Stimulated activated CD4-positive, alpha-beta T cell treated with anti-CD3 and anti-CD28 coated beads, Interleukin-2, amount 100 ng/mL, for 48 hours (primary cell): ENCODE data around the gene ADISSP.
A peak's percentile ranks its signal among the peaks of the same experiment; 100 is the strongest.

Source experiments
- DNase-seq, 2 donors: peaks; one replicate each; pipeline ENCODE4 v3.0.0-alpha.2; 2020

ADISSP gene

DNA sequence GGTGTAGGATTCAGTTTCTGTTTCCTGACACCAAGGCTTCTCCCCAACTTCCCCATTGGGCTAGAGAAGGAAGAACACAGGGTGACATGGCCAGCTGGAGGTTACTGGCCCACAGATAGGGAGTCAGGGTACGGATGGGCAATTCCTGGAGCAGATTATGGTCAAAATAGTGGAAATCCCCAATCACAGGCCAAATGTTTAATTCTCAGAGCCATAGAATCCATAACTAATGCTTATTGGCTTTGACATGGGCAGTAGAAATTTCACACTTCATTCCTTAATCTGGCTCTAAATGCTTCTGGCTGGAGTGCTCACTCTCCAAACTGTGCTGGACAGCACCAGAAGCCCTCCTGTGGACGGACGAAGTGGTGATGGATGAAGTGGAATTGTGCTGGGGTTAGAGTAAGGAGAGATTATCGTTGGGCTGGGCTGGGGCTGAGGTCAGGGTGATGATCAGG, 56.0 kb downstream of the ADISSP start:
- no peak for DNase-seq

DNA sequence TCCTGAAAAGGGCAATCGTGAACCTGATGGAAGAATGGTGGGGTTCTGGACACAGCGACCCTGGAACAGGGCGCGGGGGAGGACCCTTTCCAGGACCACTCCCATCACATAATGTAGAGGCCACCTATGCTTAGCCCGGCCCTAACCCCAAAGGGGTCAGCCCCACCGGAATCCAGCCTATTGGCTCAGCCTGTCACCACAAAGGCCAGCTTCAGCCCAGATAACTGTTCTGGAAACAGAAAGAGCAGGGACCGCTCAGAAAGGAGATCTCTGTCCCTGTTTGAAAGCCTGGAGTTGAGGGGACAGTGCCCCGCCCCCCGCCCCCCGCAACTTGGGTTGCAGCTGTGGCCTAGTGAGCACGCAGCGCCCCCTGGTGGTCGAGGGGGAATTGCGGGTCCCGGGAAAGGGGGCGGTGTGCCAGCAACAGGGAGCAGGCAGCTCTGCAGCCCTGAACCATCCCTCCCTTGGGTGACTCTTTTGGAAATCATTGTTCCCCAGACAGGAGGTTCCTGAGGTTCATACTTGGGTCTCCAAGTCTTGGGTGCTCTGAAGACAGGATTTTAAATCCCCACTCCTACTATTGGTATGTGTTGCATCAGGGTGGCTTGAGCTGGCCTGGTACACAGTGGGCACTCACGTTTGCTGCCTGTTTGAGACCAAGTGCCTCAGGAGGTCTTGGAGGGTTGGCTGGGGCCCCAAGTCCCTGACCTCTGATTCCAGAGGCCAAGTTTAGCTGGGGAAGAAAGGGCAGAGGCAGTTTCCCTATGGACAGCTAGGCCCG, 56.7 kb downstream of the ADISSP start:
- peak; percentile 86 for DNase-seq

DNA sequence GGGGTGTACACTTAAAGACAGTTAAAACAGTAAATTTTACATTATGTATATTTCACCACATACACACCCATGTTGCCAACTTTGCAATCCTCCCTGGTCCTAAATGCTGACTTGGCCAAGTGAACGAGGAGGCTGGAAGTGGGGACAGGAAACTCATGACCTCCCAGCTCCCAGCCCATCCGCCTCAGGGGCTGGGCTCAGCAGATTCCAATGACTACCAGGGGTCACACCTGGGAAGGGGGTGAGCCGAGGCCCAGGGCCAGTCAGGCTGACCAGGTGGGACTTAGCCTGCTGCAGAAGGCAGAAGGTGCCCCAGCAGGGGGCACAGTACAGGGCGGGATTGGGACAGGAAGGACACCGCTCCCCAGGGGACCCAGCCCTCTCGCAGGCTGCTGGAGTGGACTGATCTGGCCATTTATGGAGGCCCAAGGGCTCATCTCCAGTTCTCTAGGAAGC, 57.5 kb downstream of the ADISSP start:
- no peak for DNase-seq

DNA sequence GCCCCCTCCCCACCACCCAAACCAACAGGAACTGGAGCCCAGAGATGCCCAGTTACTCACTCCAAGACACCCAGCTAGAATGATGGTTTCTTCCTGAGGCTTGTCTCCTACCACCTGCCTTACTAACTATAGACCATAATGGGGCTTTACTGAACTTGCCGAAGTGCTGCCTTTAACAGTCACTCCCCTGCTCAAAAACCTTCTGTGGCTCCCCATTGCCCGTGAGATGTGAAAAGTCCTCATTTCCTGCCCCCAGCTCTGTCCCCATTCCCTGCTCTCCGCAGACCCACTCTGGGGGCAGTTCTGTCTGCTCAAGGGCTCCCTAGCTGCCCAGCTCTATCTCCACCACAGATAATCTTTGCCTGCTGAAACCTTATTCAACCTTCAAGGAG, 60.0 kb downstream of the ADISSP start:
- DNase-seq: no peak

DNA sequence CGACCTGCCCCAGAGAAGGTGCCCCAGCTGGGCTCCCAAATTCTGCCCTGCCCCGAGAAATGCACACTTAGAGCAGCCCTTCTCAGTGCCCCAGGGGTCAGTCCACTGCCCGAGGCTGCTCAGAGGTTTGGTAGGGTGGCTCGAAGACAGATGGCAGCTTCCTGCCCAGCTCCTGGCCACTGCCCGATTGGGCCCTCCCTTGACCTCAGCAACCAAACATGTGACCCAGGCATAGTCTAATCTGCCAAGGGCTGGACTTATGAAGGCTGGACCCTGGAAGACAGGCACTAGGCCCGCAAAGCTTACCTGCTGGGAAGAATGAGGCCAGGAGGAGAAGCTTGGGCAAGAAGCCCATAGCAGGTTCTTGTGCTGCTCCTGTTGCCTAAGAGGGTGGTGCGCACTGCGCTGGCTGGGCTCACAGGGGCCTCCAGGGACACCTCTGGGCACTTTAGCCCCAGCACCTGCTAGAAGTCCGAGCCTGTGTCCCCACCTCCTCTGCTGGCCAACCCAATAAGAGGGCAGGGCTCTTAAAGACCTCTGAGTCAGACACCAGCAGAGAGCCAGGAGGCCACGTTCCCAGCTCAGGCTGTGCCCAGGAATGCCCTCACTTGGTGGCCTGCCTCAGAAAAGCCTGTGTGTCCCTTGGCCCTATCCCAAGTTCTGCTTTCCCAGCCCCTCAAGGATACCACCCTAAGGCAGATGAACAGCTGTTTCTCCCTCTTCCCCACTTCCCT, 60.6 kb downstream of the ADISSP start:
- DNase-seq: no peak

DNA sequence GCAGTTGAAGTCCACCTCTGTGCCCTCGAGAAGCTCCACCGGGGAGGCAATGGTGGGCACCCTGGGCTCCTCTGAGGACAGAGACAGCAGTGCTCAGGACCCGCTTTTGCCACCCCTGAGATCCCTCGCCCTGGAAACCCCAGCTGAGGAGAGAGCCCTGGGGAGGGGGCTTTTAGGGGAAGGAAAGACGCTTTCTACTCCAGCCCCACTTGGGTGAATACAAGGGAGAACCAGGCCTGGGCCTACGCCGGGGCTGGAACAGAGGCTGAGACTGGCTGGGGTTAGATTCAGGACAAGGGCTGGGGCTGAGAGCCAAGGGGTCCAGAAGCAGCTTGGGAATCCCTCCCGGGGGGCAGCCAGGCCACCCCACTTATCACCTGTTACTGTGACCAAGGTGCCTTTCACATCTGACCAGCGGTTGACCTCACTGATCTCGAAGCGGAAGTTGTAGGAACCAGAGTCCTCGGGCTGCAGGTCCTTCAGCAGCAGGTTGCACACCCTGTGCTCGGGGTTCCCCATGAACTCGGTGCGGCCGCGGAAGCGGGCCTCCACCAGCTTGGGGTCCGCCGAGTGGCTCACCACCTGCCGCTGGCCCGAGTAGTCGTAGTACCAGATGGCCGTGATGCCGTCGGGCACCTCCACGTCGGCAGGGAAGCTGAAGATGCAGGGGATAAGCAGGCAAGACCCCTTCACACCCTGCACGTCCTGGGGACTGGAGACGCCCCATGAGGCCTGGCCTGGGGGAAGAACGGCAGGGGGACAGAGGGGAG, 61.4 kb downstream of the ADISSP start:
- no peak for DNase-seq

DNA sequence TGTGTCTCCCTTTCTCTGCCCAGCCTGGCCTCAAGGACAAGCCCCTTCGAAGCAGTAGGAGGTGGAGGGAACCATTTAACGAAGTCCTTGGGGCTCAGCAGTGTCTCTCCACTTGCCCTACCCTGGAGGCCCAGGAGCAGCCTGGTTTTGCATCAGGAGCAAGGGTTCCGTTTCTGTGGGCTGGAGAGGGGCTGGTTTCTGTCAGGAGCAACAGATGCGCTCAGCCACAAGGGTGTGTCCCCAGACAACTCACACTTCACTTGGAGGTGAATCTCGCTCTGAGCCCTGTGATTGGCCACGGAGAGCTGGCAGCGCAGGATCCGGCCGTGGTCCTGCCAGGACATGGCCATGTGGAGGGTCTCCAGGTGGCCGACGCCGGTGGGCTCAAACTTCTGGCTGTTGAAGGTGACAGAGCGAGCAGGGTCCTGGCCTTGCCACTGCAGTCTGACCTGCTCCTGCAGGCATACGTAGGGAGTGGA, 62.0 kb downstream of the ADISSP start:
- DNase-seq: no peak

DNA sequence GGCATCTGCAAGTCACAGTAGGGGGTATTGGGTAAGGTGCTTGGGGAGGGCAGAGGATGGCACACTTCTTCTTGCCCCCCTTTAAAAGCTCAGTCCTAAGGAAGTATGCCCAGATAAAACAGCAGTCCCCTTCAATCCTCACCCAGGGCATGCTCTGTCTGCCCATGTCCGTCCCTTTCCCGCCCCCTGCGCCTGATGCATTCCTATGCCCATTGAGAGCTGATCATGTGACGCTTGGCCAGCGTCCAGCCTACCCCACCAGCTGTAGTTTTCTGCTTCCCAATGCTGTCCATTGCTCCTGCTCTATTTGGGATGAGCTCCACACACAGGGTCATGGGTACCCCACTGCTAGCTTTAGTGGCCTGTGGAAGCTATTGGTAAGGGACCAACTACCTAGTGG, 63.5 kb downstream of the ADISSP start:
- DNase-seq: no peak
